H9 (cell line): ENCODE measurements around the gene MSI2. TPM values are rescaled to one million over a fixed set of nuclear protein-coding genes. Genes with fewer than 3 reads are reported as not detected.

Experiments
- DNase-seq: peaks from one replicate; pipeline ENCODE4 v3.0.0-alpha.2; 2017
- H2AFZ ChIP-seq: one replicate; pipeline ENCODE4 v1.6.1; 2013; ENCODE audit warnings: mild to moderate bottlenecking, low read length, control low read depth, moderate library complexity
- H2AK5ac ChIP-seq: 2 replicates; pipeline ENCODE4 v1.6.1; 2013; ENCODE audit warnings: low read length, control low read depth, mixed read lengths; ENCODE audit not compliant: insufficient read length
- H2BK120ac ChIP-seq: one replicate; pipeline ENCODE4 v1.6.1; 2013; ENCODE audit warnings: low read depth, mild to moderate bottlenecking, low read length, control low read depth, inconsistent platforms; ENCODE audit not compliant: poor library complexity, severe bottlenecking
- H2BK12ac ChIP-seq: 2 replicates; pipeline ENCODE4 v1.6.1; 2013; ENCODE audit warnings: low read length, control low read depth, mixed read lengths, low read depth; ENCODE audit not compliant: insufficient read length
- H2BK15ac ChIP-seq: 2 replicates; pipeline ENCODE4 v1.6.1; 2013; ENCODE audit warnings: low read depth, low read length, control low read depth
- H2BK20ac ChIP-seq: one replicate; pipeline ENCODE4 v1.6.1; 2013; ENCODE audit warnings: low read depth, mild to moderate bottlenecking, low read length, control low read depth, inconsistent platforms; ENCODE audit not compliant: poor library complexity, severe bottlenecking
- H2BK5ac ChIP-seq: 2 replicates; pipeline ENCODE4 v1.6.1; 2013; ENCODE audit warnings: low read length, control low read depth, mixed read lengths; ENCODE audit not compliant: insufficient read length
- H3K14ac ChIP-seq: 2 replicates; pipeline ENCODE4 v1.6.1; 2013; ENCODE audit warnings: low read length, control low read depth; ENCODE audit not compliant: insufficient read depth
- H3K18ac ChIP-seq: 2 replicates; pipeline ENCODE4 v1.6.1; 2013; ENCODE audit warnings: low read depth, mild to moderate bottlenecking, mixed read lengths, low read length, control low read depth; ENCODE audit not compliant: insufficient read length
- H3K23ac ChIP-seq: 2 replicates; pipeline ENCODE4 v1.6.1; 2013; ENCODE audit warnings: low read length, control low read depth, mixed read lengths, low read depth; ENCODE audit not compliant: insufficient read length
- H3K23me2 ChIP-seq: 2 replicates; pipeline ENCODE4 v1.6.1; 2013; ENCODE audit warnings: low read depth, mild to moderate bottlenecking, mixed read lengths, low read length, control low read depth; ENCODE audit not compliant: insufficient read length, poor library complexity, severe bottlenecking
- H3K27ac ChIP-seq: 2 replicates; pipeline ENCODE4 v1.5.1; 2013; ENCODE audit warnings: low read length, control low read depth, mixed read lengths, low read depth; ENCODE audit not compliant: insufficient read length
- H3K27me3 ChIP-seq: 2 replicates; pipeline ENCODE4 v1.6.1; 2013; ENCODE audit warnings: low read length, control low read depth, inconsistent platforms; ENCODE audit not compliant: insufficient read depth
- H3K4ac ChIP-seq: 2 replicates; pipeline ENCODE4 v1.6.1; 2013; ENCODE audit warnings: low read depth, mild to moderate bottlenecking, control low read depth, inconsistent platforms, low read length, moderate library complexity
- H3K4me1 ChIP-seq: 2 replicates; pipeline ENCODE4 v1.6.1; 2013; ENCODE audit warnings: low read length, control low read depth, inconsistent platforms; ENCODE audit not compliant: insufficient read depth
- H3K4me2 ChIP-seq: 2 replicates; pipeline ENCODE4 v1.6.1; 2013; ENCODE audit warnings: low read length, control low read depth, mixed read lengths; ENCODE audit not compliant: insufficient read length, insufficient read depth
- H3K56ac ChIP-seq: 2 replicates; pipeline ENCODE4 v1.6.1; 2013; ENCODE audit warnings: low read depth, mild to moderate bottlenecking, mixed read lengths, low read length, control low read depth; ENCODE audit not compliant: insufficient read length
- H3K79me1 ChIP-seq: 2 replicates; pipeline ENCODE4 v1.6.1; 2013; ENCODE audit warnings: low read depth, mild to moderate bottlenecking, moderate library complexity, low read length, control low read depth, inconsistent platforms; ENCODE audit not compliant: insufficient read depth, poor library complexity, severe bottlenecking
- H3K79me2 ChIP-seq: 2 replicates; pipeline ENCODE4 v1.6.1; 2013; ENCODE audit warnings: low read length, control low read depth, inconsistent platforms; ENCODE audit not compliant: insufficient read depth
- H3K9ac ChIP-seq: 2 replicates; pipeline ENCODE4 v1.6.1; 2013; ENCODE audit warnings: low read length, control low read depth, mixed read lengths; ENCODE audit not compliant: insufficient read length; ENCODE audit errors: extremely low read depth
- H3K9me3 ChIP-seq: one replicate; pipeline ENCODE4 v1.6.1; 2013; ENCODE audit warnings: low read depth, low read length, inconsistent platforms; ENCODE audit not compliant: control insufficient read depth
- H3T11ph ChIP-seq: one replicate; pipeline ENCODE4 v1.6.1; 2013; ENCODE audit warnings: mild to moderate bottlenecking, low read length, control low read depth, inconsistent platforms
- H4K20me1 ChIP-seq: one replicate; pipeline ENCODE4 v1.6.1; 2013; ENCODE audit not compliant: control insufficient read depth, insufficient read length, insufficient read depth
- H4K5ac ChIP-seq: 2 replicates; pipeline ENCODE4 v1.6.1; 2013; ENCODE audit warnings: low read depth, mild to moderate bottlenecking, mixed read lengths, low read length, control low read depth; ENCODE audit not compliant: insufficient read length
- H4K8ac ChIP-seq: replicated peaks from 2 replicates; pipeline ENCODE4 v1.6.1; 2013; ENCODE audit warnings: low read length, control low read depth, mixed read lengths, low read depth; ENCODE audit not compliant: insufficient read length
- H4K91ac ChIP-seq: 2 replicates; pipeline ENCODE4 v1.6.1; 2013; ENCODE audit warnings: low read depth, mild to moderate bottlenecking, moderate library complexity, mixed read lengths, low read length, control low read depth; ENCODE audit not compliant: insufficient read length
- H3K27ac Mint-ChIP-seq, 3 experiments: 2 replicates in 2 of 3; 3 replicates in 1 of 3; pipeline ENCODE4 v1.8.0; 2020 to 2021; ENCODE audit warnings: mixed read lengths in 3 of 3, mild to moderate bottlenecking in 1 of 3, moderate library complexity in 1 of 3
- H3K27me3 Mint-ChIP-seq: 2 replicates; pipeline ENCODE4 v1.8.0; 2021; ENCODE audit warnings: low read depth, mild to moderate bottlenecking, moderate library complexity, mixed read lengths
- H3K36me3 Mint-ChIP-seq, 3 experiments: 2 replicates in 2 of 3; 3 replicates in 1 of 3; pipeline ENCODE4 v1.8.0; 2020 to 2021; ENCODE audit warnings: low read depth in 3 of 3, mixed read lengths in 3 of 3; ENCODE audit not compliant: insufficient read depth in 1 of 3
- H3K4me1 Mint-ChIP-seq, 2 experiments: 2 replicates each; pipeline ENCODE4 v1.8.0; 2020; ENCODE audit warnings: mixed read lengths in 2 of 2
- H3K4me3 Mint-ChIP-seq, 2 experiments: 2 replicates in 1 of 2; 3 replicates in 1 of 2; pipeline ENCODE4 v1.8.0; 2020 to 2021; ENCODE audit warnings: mild to moderate bottlenecking in 2 of 2, mixed read lengths in 2 of 2, moderate library complexity in 1 of 2
- H3K9me3 Mint-ChIP-seq, 2 experiments: 2 replicates in 1 of 2; 3 replicates in 1 of 2; pipeline ENCODE4 v1.8.0; 2020; ENCODE audit warnings: mild to moderate bottlenecking in 2 of 2, mixed read lengths in 2 of 2, moderate library complexity in 1 of 2
- CTCF ChIP-seq: fragments of 200-600 bp; sonication (generic); conservative IDR thresholded peaks from 3 replicates; pipeline ENCODE4 v1.8.0; 2021; ENCODE audit warnings: antibody characterized with exemption, mild to moderate bottlenecking
- WGBS: extraction: QIAGEN DNeasy Blood & Tissue Kit; methylation state at CpG from one replicate; pipeline ENCODE4 v1.1.7; 2013; ENCODE audit warnings: missing lambda C conversion rate, low lambda C conversion rate, mixed read lengths; ENCODE audit not compliant: insufficient read length; ENCODE audit errors: extremely low coverage; 5-methylcytosine and 5-hydroxymethylcytosine counted together
- total RNA-seq: library from RNA; stranded (reverse); gene quantifications from 2 replicates; pipeline ENCODE4 v1.2.1, GENCODE V29; 2021

Gene MSI2
- total RNA-seq, 1 experiment from 2014 or later: 98.5 TPM

- Histone ChIP-seq H3K4me1 (peaks cover 17% of the 10 kb centered on the region), H3K4me2 (no peak overlapping the region), H4K91ac (no peak overlapping the region), H3K9me3 (no peaks in the 10 kb centered on the region), H3K14ac (no peak overlapping the region), H3T11ph (no peak overlapping the region), H3K56ac (no peak overlapping the region), H3K4ac (no peak overlapping the region), H2BK20ac (no peak overlapping the region), H3K79me1 (no peaks in the 10 kb centered on the region), H2BK120ac (no peak overlapping the region), H3K23ac (no peak overlapping the region), H2AK5ac (no peak overlapping the region), H4K5ac (no peak overlapping the region), H4K20me1 (no peaks in the 10 kb centered on the region), H3K27me3 (no peaks in the 10 kb centered on the region), H2BK5ac (no peak overlapping the region), H3K23me2 (no peaks in the 10 kb centered on the region), H3K27ac (no peak overlapping the region), H4K8ac (no peak overlapping the region), H3K9ac (no peak overlapping the region), H2BK15ac (no peak overlapping the region), H2BK12ac (no peak overlapping the region), H3K79me2 (no peaks in the 10 kb centered on the region), H3K18ac (no peak overlapping the region), H2AFZ (no peak overlapping the region)
- Mint-ChIP-seq H3K9me3 (no peaks in the 10 kb centered on the region), H3K4me3 (no peak overlapping the region), H3K27ac (no peak overlapping the region; a peak in 2 of 7 replicates), H3K36me3 (peaks cover 0 to 6% (median 3%) of the 10 kb centered on the region in 3 experiments; a peak in 1 of 7 replicates), H3K4me1 (peaks cover 14 to 21% of the 10 kb centered on the region in 2 experiments), H3K27me3 (no peaks in the 10 kb centered on the region)
- TF ChIP-seq CTCF: no peak
- no CpG with 5 or more reads among the region's 6 CpGs for WGBS
- DNase-seq: no peak
Measured at GRCh38 chr17:57645950-57646665, 389.8 kb downstream of the MSI2 start.
